Tibial nerve (tissue), 4 donors: ENCODE results near the gene C1QTNF6. TPM values are rescaled to one million over a fixed set of nuclear protein-coding genes. Genes with fewer than 3 reads are reported as not detected.

ENCODE experiments used
- DNase-seq, 2 donors: peaks; one replicate each; pipeline ENCODE4 v3.0.0-alpha.2; 2019; ENCODE audit warnings: low spot score in 2 of 2
- H3K27ac ChIP-seq, 4 donors: fragments of 200-600 bp; sonication (generic) in 3 of 4; one replicate each; pipeline ENCODE4 v1.5.1; 2017 to 2019; ENCODE audit warnings: mild to moderate bottlenecking in 1 of 4
- H3K27me3 ChIP-seq, 2 donors: fragments of 200-600 bp; sonication (generic) in 1 of 2; one replicate each; pipeline versions ENCODE4 v1.5.1 to v1.6.0; 2017 to 2019
- H3K36me3 ChIP-seq, 3 donors: fragments of 200-600 bp; sonication (generic); one replicate each; pipeline ENCODE4 v1.5.1; 2018 to 2019
- H3K4me1 ChIP-seq, 4 donors: fragments of 200-600 bp; sonication (generic) in 3 of 4; one replicate each; pipeline ENCODE4 v1.5.1; 2017 to 2019
- H3K4me3 ChIP-seq, 4 donors: fragments of 200-600 bp; sonication (generic) in 3 of 4; one replicate each; pipeline ENCODE4 v1.5.1; 2017 to 2019; ENCODE audit warnings: mild to moderate bottlenecking in 1 of 4, moderate library complexity in 1 of 4
- H3K9me3 ChIP-seq, 4 donors: fragments of 200-600 bp; sonication (generic) in 3 of 4; one replicate each; pipeline ENCODE4 v1.5.1; 2017 to 2019
- EP300 ChIP-seq, 2 donors: sonication (generic); formaldehyde crosslinking; IDR thresholded peaks; one replicate each; pipeline ENCODE4 v1.6.1; 2017; ENCODE audit warnings: antibody characterized with exemption in 2 of 2, mild to moderate bottlenecking in 1 of 2
- POLR2A ChIP-seq, 2 donors: fragments of 450-650 bp; IDR thresholded peaks; one replicate each; pipeline ENCODE4 v1.6.1; 2017; ENCODE audit warnings: antibody characterized with exemption in 2 of 2, mild to moderate bottlenecking in 2 of 2, moderate library complexity in 2 of 2
- WGBS, 2 donors: methylation state at CpG; one replicate each; pipeline ENCODE4 v1.1.5; 2018; 5-methylcytosine and 5-hydroxymethylcytosine counted together
- total RNA-seq, 4 donors: library from RNA; depleted of rRNA; stranded (reverse); fragments of >200 nt; gene quantifications; one replicate each; pipeline ENCODE4 v1.1.0, GENCODE V29; 2016
- TF ChIP-seq, protein P1 (sequence below), 5 experiments: fragments of 200-600 bp in 3 of 5; fragments of 450-650 bp in 2 of 5; sonication (generic) in 3 of 5; IDR thresholded peaks; one replicate each; pipeline ENCODE4 v1.5.1; 2016 to 2019; ENCODE audit warnings: antibody characterized with exemption in 5 of 5, mild to moderate bottlenecking in 3 of 5, moderate library complexity in 2 of 5

Gene C1QTNF6
- total RNA-seq, 4 donors from 2014 or later: 2.6 to 3.9 (median 3.4) TPM

DNA sequence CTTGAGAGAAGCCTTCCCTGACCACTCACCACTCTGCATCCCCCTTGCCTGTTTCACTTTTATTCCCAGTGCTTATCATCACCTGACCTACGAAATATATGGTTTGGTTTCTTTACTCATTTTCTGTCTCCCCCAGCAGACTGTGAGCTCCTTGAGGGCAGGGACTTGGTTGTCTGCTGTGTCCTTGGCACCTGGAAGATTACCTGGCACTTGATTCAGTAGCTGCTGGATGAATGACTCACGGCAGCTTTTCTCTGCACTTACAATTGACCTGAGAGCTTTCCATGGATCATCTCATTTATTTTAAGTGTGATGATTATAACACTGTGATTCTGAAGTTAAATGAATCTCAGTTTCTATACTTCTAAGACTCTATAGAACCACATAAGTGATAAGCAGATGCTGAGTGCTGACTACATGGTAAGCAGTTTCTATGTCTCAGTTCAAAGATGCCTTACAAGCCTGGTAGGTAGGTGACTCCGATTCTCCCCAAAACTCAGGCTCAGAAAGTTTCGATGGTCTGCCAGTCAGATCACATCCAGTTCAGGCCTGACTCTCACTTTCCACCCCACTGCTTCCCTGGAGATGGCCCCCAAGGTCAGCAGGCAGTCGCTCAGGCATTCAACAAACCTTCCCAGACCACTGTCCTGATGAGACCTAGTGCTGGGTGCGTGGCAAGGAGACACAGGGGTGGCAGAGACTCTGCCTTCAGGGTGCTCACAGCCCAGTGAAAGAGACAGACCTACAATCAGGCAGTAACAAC lies 50.0 kb downstream of the C1QTNF6 start:
- H3K27ac ChIP-seq: no peak overlapping the region
- no peaks in the 10 kb centered on the region for H3K9me3 ChIP-seq
- no peaks in the 10 kb centered on the region for H3K27me3 ChIP-seq
- WGBS, 2 donors: 69 to 82% methylated on average over 6 of the region's 6 CpGs
- H3K36me3 ChIP-seq: no peaks in the 10 kb centered on the region
- TF ChIP-seq, protein P1, sequence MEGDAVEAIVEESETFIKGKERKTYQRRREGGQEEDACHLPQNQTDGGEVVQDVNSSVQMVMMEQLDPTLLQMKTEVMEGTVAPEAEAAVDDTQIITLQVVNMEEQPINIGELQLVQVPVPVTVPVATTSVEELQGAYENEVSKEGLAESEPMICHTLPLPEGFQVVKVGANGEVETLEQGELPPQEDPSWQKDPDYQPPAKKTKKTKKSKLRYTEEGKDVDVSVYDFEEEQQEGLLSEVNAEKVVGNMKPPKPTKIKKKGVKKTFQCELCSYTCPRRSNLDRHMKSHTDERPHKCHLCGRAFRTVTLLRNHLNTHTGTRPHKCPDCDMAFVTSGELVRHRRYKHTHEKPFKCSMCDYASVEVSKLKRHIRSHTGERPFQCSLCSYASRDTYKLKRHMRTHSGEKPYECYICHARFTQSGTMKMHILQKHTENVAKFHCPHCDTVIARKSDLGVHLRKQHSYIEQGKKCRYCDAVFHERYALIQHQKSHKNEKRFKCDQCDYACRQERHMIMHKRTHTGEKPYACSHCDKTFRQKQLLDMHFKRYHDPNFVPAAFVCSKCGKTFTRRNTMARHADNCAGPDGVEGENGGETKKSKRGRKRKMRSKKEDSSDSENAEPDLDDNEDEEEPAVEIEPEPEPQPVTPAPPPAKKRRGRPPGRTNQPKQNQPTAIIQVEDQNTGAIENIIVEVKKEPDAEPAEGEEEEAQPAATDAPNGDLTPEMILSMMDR (IDR thresholded peaks at IDR 0.05): no peak
- TF ChIP-seq EP300 (IDR thresholded peaks at IDR 0.05): no peak
- H3K4me1 ChIP-seq: no peaks in the 10 kb centered on the region
- DNase-seq: no peak
- no peak overlapping the region for H3K4me3 ChIP-seq

DNA sequence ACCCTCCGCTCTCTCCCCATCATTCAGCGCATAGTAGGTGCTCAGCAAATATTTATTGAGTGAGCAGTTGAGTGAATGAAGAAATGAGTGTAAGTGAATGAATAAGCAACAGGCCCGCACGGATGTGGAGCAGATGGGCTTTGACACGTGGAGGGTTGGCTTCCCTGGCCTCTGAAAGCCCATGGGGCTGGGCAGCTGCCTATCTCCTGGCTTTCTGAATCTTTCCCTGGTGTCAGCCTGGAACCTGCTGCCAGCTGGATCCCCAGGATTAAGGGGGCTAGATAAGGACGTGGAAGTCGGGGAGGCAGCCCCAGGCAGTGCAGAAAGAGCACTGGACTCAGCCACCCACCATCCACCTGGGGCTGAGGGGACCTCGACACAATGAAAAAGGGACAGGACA lies 50.9 kb downstream of the C1QTNF6 start:
- no peaks in the 10 kb centered on the region for H3K27me3 ChIP-seq
- no peaks in the 10 kb centered on the region for H3K36me3 ChIP-seq
- no peak overlapping the region for H3K4me3 ChIP-seq
- no peaks in the 10 kb centered on the region for H3K9me3 ChIP-seq
- no peaks in the 10 kb centered on the region for H3K4me1 ChIP-seq
- WGBS, 2 donors: 70 to 72% methylated on average over 8 of the region's 8 CpGs
- TF ChIP-seq POLR2A (IDR thresholded peaks at IDR 0.05): no peak
- TF ChIP-seq EP300 (IDR thresholded peaks at IDR 0.05): no peak
- TF ChIP-seq, protein P1 (IDR thresholded peaks at IDR 0.05): no peak
- no peak for DNase-seq
- H3K27ac ChIP-seq: no peak overlapping the region

DNA sequence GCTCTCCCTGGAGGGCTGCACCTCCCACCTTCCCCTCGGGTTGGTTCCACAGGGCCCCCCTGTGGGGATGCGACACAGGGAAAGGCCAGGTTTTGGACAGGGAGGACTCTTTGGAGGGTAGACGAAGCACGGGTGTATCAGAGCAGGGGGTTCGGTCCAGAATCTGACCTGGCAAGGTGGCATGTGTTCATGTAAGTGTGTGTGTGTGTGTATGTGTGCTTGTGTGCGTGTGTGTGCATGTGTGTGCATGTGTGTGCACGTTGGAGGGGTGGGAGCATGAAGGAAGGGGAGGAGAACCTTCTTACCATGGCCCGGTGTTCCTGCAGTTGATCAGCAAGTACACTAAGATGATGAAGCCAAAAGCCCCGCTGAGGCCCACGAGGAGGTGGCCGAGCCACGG lies 53.0 kb downstream of the C1QTNF6 start:
- Histone ChIP-seq H3K36me3 (no peaks in the 10 kb centered on the region), H3K4me3 (no peak overlapping the region), H3K27me3 (no peaks in the 10 kb centered on the region), H3K9me3 (no peaks in the 10 kb centered on the region), H3K4me1 (no peaks in the 10 kb centered on the region), H3K27ac (no peak overlapping the region)
- 77 to 80% methylated on average over 11 to 12 of the region's 12 CpGs for WGBS, 2 donors
- DNase-seq: no peak
- TF ChIP-seq POLR2A (IDR thresholded peaks at IDR 0.05) (no peak), EP300 (IDR thresholded peaks at IDR 0.05) (no peak)
- TF ChIP-seq, protein P1 (IDR thresholded peaks at IDR 0.05): no peak

DNA sequence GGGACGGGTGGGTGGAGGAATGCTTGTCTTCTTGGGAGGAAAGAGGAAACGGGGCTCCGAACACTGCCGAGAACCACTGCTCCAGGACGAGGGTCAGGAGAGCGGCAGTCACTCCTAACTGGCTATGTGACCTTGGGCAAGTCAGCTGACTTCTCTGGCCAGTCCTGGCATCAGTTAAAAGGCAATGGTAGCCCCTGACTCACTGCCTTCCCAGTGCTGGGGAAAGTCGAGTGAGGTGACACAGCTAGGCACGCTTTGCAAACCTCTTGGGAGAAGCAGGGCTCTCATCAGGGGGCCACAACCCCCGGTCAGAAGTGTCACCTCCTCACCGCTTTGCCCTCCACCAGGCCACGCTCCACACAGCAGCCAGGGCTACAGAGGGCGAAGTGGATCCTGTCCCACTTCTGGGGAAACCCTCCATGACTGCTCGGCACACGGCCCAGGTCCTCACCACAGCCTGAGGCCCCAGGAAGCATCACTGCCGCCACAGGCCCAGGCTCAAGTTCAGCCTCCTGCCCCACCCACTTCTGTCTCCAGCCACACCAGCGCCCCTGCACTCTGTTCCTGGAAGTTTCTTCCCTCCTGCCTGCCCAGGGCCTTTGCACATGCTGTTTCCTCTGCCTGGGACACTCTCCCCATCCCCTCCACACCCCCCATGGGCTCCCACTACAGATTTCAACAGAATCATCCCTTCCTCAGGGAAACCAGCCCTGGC lies 54.6 kb downstream of the C1QTNF6 start:
- Histone ChIP-seq H3K4me3 (no peak overlapping the region), H3K4me1 (no peaks in the 10 kb centered on the region), H3K27me3 (no peaks in the 10 kb centered on the region), H3K36me3 (no peaks in the 10 kb centered on the region), H3K9me3 (no peaks in the 10 kb centered on the region), H3K27ac (no peak overlapping the region)
- no peak for TF ChIP-seq EP300 (IDR thresholded peaks at IDR 0.05)
- TF ChIP-seq, protein P1 (IDR thresholded peaks at IDR 0.05): no peak
- TF ChIP-seq POLR2A (IDR thresholded peaks at IDR 0.05): no peak
- no peak for DNase-seq
- 55 to 64% methylated on average over 14 to 16 of the region's 16 CpGs for WGBS, 2 donors

DNA sequence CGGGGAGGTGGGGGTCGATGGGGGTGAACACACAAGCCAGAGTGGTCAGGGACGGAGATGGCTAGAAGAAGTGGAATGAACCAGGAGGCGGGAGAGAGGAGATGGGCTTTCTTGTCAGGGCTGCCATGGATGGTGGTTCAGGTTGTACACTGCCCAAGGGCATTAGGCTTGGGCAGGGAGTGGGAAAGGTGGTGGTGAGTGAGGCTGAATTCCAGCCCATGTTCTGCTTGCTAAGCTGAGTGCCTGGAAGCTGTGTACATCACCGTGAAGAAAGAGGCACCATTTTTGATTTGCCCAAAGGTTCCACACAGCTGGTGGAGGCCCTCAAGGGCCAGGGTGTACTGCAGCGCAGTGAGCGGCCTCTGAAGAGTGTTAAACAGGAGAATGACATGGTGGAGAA lies 55.3 kb downstream of the C1QTNF6 start:
- WGBS, 2 donors: 84 to 88% methylated on average over 7 of the region's 7 CpGs
- TF ChIP-seq EP300 (IDR thresholded peaks at IDR 0.05): no peak
- TF ChIP-seq POLR2A (IDR thresholded peaks at IDR 0.05): no peak
- TF ChIP-seq, protein P1 (IDR thresholded peaks at IDR 0.05): no peak
- no peak overlapping the region for H3K27ac ChIP-seq

More for the DNA sequence above, 55.3 kb downstream of the C1QTNF6 start:
- Histone ChIP-seq H3K27me3 (peaks cover 0 to 3% of the 10 kb centered on the region in 2 donors), H3K4me3 (no peak overlapping the region), H3K36me3 (no peaks in the 10 kb centered on the region), H3K4me1 (no peaks in the 10 kb centered on the region), H3K9me3 (no peaks in the 10 kb centered on the region)
- no peak for DNase-seq
